AG04449 (cell line): ENCODE measurements around the gene SGF29.

Source experiments
- CTCF ChIA-PET: fragments of 350-600 bp; formaldehyde crosslinking; extraction: SDS; loops from one replicate; lab custom pipeline; 2021; ENCODE audit warnings: antibody characterized with exemption; lab: Yijun Ruan, JAX
- POLR2A ChIA-PET: fragments of 400-600, 350-600 bp; formaldehyde crosslinking; extraction: SDS; loops from one replicate; lab custom pipeline; 2020; ENCODE audit warnings: antibody characterized with exemption, inconsistent platforms; lab: Yijun Ruan, JAX
- DNase-seq: peaks from one replicate; pipeline ENCODE4 v3.0.0-alpha.2; 2010; ENCODE audit warnings: low read depth, low spot score
- H3K4me3 ChIP-seq: 2 replicates; pipeline ENCODE4 v1.5.1; 2011; ENCODE audit warnings: low read depth, mild to moderate bottlenecking, control low read depth, low read length
- CTCF ChIP-seq: IDR thresholded peaks from one replicate; pipeline ENCODE4 v1.5.1; 2011; ENCODE audit warnings: mild to moderate bottlenecking, moderate library complexity, low read length, control low read depth, inconsistent platforms; ENCODE audit not compliant: insufficient read depth; ENCODE audit errors: missing control alignments

Gene SGF29

GRCh38 chr16:28513484-28514181 is 40.1 kb upstream of the SGF29 start:
- TF ChIP-seq CTCF = no peak
- CTCF ChIA-PET = interaction anchor here (1.3 kb wide), 1 partner anchor 10 kb away, joined by 4 read pairs; no protein-coding TSS in a partner anchor
- H3K4me3 ChIP-seq = no peak overlapping the region
- no peak for DNase-seq
- POLR2A ChIA-PET = interaction anchor here (0.6 kb wide), 2 partner anchors 22 to 1100 kb away, joined by 3 read pairs; partner anchors contain the start of gene CLN3

- DNase-seq = no peak
- H3K4me3 ChIP-seq = no peak overlapping the region
- ChIA-PET POLR2A (interaction anchor here (0.6 kb wide), 1 partner anchor 22 kb away, joined by 3 read pairs; the partner anchor contains the start of gene CLN3), CTCF (interaction anchor here (1.3 kb wide), 1 partner anchor 11 kb away, joined by 4 read pairs; no protein-coding TSS in a partner anchor)
- no peak for TF ChIP-seq CTCF
Observed at GRCh38 chr16:28514246-28514645, 39.5 kb upstream of the SGF29 start.

- CTCF ChIA-PET = no interaction called here
- POLR2A ChIA-PET = no interaction called here
- DNase-seq = no peak
- no peak for TF ChIP-seq CTCF
- H3K4me3 ChIP-seq = no peak overlapping the region
Observed at GRCh38 chr16:28520672-28521071, 33.0 kb upstream of the SGF29 start.

- DNase-seq = no peak
- POLR2A ChIA-PET = no interaction called here
- CTCF ChIA-PET = no interaction called here
- TF ChIP-seq CTCF = no peak
- H3K4me3 ChIP-seq = no peak overlapping the region
Observed at GRCh38 chr16:28521436-28521835, 32.3 kb upstream of the SGF29 start.

- CTCF ChIA-PET = no interaction called here
- DNase-seq = no peak
- no peak overlapping the region for H3K4me3 ChIP-seq
- POLR2A ChIA-PET = no interaction called here
- no peak for TF ChIP-seq CTCF
Observed at GRCh38 chr16:28522792-28523191, 30.9 kb upstream of the SGF29 start.

- TF ChIP-seq CTCF = no peak
- POLR2A ChIA-PET = interaction anchor here (0.6 kb wide), 1 partner anchor 240 kb away, joined by 3 read pairs; no protein-coding TSS in a partner anchor
- no peak for DNase-seq
- CTCF ChIA-PET = interaction anchor here (0.9 kb wide), 1 partner anchor 12 kb away, joined by 3 read pairs; no protein-coding TSS in a partner anchor
- no peak overlapping the region for H3K4me3 ChIP-seq
Observed at GRCh38 chr16:28524681-28525171, 29.0 kb upstream of the SGF29 start.
